Stomach (tissue), 4 donors: ENCODE results near the gene BCR.

ENCODE experiments used
- EP300 ChIP-seq: sonication (generic); formaldehyde crosslinking; IDR thresholded peaks from one replicate; pipeline ENCODE4 v1.6.1; 2017; ENCODE audit warnings: antibody characterized with exemption
- POLR2AphosphoS5 ChIP-seq, 3 donors: sonication (generic); formaldehyde crosslinking; IDR thresholded peaks; one replicate each; pipeline ENCODE4 v1.6.1; 2016; ENCODE audit warnings: antibody characterized with exemption in 3 of 3
- TF ChIP-seq, protein P1 (sequence below), 7 experiments: fragments of 450-650 bp in 4 of 7; fragments of 200-600 bp in 3 of 7; sonication (generic) in 3 of 7; IDR thresholded peaks; one replicate each; pipeline ENCODE4 v1.5.1; 2016 to 2019; ENCODE audit warnings: antibody characterized with exemption in 7 of 7, control low read depth in 2 of 7, mild to moderate bottlenecking in 1 of 7

DNA sequence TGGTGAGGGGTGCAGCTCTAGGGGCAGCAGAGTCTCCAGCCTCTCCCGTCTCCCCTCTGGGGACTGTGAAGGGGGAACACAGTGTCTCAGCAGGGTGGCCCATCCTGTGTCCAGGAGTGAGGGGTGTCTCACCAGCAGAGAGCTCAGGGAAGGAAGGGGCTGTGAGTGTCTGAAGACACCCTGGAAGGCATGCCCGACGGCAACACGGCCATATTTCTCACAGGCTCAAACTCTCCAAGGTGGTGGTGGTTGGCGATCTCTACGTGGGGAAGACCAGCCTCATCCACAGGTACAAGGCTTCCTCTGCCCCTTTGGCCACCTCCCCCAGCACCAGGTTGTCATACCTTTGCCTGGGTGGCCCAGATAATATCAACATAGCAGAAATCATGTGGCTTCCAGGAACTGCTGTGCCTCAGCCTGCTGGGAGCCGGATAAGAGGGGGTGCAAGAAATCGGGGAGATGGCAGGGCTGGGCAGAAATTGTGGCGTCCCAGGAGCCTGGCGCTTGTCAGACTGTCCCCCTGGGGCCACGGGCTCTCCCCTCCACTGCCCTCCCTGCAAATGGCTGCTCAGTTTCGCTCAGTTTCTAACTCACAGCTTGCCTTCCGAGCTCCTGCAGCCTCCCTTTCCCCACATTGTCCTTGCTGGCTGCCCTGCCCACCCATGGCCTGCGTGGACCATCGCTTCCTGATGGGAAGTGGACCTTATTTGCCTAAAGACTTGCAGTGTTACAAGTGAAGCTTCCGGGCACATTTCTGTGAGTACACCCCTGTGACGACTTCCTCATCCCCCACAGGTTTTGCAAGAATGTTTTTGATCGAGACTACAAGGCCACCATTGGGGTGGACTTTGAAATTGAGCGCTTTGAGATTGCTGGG lies 27.8 kb upstream of the BCR start:
- TF ChIP-seq POLR2AphosphoS5 (IDR thresholded peaks at IDR 0.05) (no peak), EP300 (no peak)
- TF ChIP-seq, protein P1, sequence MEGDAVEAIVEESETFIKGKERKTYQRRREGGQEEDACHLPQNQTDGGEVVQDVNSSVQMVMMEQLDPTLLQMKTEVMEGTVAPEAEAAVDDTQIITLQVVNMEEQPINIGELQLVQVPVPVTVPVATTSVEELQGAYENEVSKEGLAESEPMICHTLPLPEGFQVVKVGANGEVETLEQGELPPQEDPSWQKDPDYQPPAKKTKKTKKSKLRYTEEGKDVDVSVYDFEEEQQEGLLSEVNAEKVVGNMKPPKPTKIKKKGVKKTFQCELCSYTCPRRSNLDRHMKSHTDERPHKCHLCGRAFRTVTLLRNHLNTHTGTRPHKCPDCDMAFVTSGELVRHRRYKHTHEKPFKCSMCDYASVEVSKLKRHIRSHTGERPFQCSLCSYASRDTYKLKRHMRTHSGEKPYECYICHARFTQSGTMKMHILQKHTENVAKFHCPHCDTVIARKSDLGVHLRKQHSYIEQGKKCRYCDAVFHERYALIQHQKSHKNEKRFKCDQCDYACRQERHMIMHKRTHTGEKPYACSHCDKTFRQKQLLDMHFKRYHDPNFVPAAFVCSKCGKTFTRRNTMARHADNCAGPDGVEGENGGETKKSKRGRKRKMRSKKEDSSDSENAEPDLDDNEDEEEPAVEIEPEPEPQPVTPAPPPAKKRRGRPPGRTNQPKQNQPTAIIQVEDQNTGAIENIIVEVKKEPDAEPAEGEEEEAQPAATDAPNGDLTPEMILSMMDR (IDR thresholded peaks at IDR 0.05), result no peak
